HEK293 (cell line): ENCODE results near the gene AFF3.

Source experiments
- CTCF ChIA-PET: fragments of 350-600 bp; formaldehyde crosslinking; extraction: SDS; loops from one replicate; lab custom pipeline; 2021; ENCODE audit warnings: antibody characterized with exemption; lab: Yijun Ruan, JAX
- POLR2A ChIA-PET: fragments of 300-600 bp; formaldehyde crosslinking; extraction: SDS; loops from one replicate; lab custom pipeline; 2020; ENCODE audit warnings: antibody characterized with exemption, inconsistent platforms; lab: Yijun Ruan, JAX
- H3K27ac ChIP-seq: fragments of 200-500 bp; sonication (Bioruptor generic); 2 replicates; pipeline ENCODE4 v1.5.1; 2014; ENCODE audit warnings: low read depth, low read length, control low read depth, inconsistent platforms; ENCODE audit errors: extremely low read depth
- H3K36me3 ChIP-seq, 2 experiments: fragments of 200-500 bp in 1 of 2; sonication (Bioruptor generic) in 1 of 2; 1 replicate in 1 of 2; 2 replicates in 1 of 2; pipeline ENCODE4 v1.5.1; 2014 to 2017; ENCODE audit warnings: inconsistent platforms in 2 of 2, low read length in 2 of 2; ENCODE audit not compliant: control insufficient read depth in 2 of 2, insufficient read depth in 1 of 2
- H3K4me1 ChIP-seq: fragments of 200-500 bp; sonication (Bioruptor generic); 2 replicates; pipeline ENCODE4 v1.5.1; 2014; ENCODE audit warnings: mild to moderate bottlenecking, low read length, inconsistent platforms; ENCODE audit not compliant: control insufficient read depth, insufficient read depth
- H3K4me3 ChIP-seq: 2 replicates; pipeline ENCODE4 v1.5.1; 2011; ENCODE audit warnings: low read depth, mild to moderate bottlenecking, control low read depth, low read length, moderate library complexity
- H3K9me3 ChIP-seq: fragments of 200-500 bp; sonication (Bioruptor generic); 2 replicates; pipeline ENCODE4 v1.5.1; 2014; ENCODE audit warnings: low read depth, low read length, inconsistent platforms; ENCODE audit not compliant: control insufficient read depth, insufficient read depth
- KLF8 ChIP-seq: fragments of 450-650 bp; formaldehyde crosslinking; IDR thresholded peaks from 2 replicates; pipeline ENCODE4 v1.5.1; 2016; ENCODE audit warnings: missing biosample characterization, missing genetic modification characterization
- PBX3 ChIP-seq: sonication (generic); formaldehyde crosslinking; IDR thresholded peaks from 2 replicates; pipeline ENCODE4 v1.8.1; 2022; ENCODE audit warnings: mild to moderate bottlenecking, moderate library complexity, missing genetic modification reagents
- SP2 ChIP-seq: fragments of 450-650 bp; formaldehyde crosslinking; IDR thresholded peaks from 2 replicates; pipeline ENCODE4 v1.5.1; 2016; ENCODE audit warnings: missing biosample characterization, missing genetic modification characterization
- ZBTB48 ChIP-seq: fragments of 450-650 bp; formaldehyde crosslinking; IDR thresholded peaks from 2 replicates; pipeline ENCODE4 v1.5.1; 2016; ENCODE audit warnings: missing biosample characterization, missing genetic modification characterization
- ZBTB6 ChIP-seq: fragments of 450-650 bp; formaldehyde crosslinking; IDR thresholded peaks from 2 replicates; pipeline ENCODE4 v1.5.1; 2017; ENCODE audit warnings: missing biosample characterization, missing genetic modification characterization
- ZNF19 ChIP-seq: fragments of 450-650 bp; formaldehyde crosslinking; IDR thresholded peaks from 2 replicates; pipeline ENCODE4; 2016; ENCODE audit warnings: missing biosample characterization, missing genetic modification characterization, low read depth
- ZNF280D ChIP-seq: fragments of 450-650 bp; formaldehyde crosslinking; IDR thresholded peaks from 2 replicates; pipeline ENCODE4 v1.5.1; 2016; ENCODE audit warnings: missing biosample characterization, missing genetic modification characterization
- ZNF362 ChIP-seq: fragments of 450-650 bp; formaldehyde crosslinking; IDR thresholded peaks from 2 replicates; pipeline ENCODE4 v1.5.1; 2016; ENCODE audit warnings: missing biosample characterization, missing genetic modification characterization
- ZNF488 ChIP-seq: fragments of 450-650 bp; formaldehyde crosslinking; IDR thresholded peaks from 2 replicates; pipeline ENCODE4 v1.5.1; 2016; ENCODE audit warnings: missing biosample characterization, missing genetic modification characterization
- ZNF600 ChIP-seq: fragments of 450-650 bp; formaldehyde crosslinking; IDR thresholded peaks from 2 replicates; pipeline ENCODE4 v1.5.1; 2016; ENCODE audit warnings: missing biosample characterization, missing genetic modification characterization
- ZNF658 ChIP-seq: fragments of 450-650 bp; formaldehyde crosslinking; IDR thresholded peaks from 2 replicates; pipeline ENCODE4; 2016; ENCODE audit warnings: missing biosample characterization, missing genetic modification characterization
- ZNF785 ChIP-seq: fragments of 450-650 bp; formaldehyde crosslinking; IDR thresholded peaks from 2 replicates; pipeline ENCODE4 v1.5.1; 2016; ENCODE audit warnings: missing biosample characterization, missing genetic modification characterization

The AFF3 gene

GRCh38 chr2:99619151-99619550 is 523.2 kb downstream of the AFF3 start:
- POLR2A ChIA-PET, result interaction anchor here (0.6 kb wide), 1 partner anchor 111 kb away, joined by 4 read pairs; no protein-coding TSS in a partner anchor
- Histone ChIP-seq H3K4me3 (no peak overlapping the region), H3K4me1 (no peaks in the 10 kb centered on the region), H3K27ac (no peak overlapping the region), H3K9me3 (no peaks in the 10 kb centered on the region), H3K36me3 (no peaks in the 10 kb centered on the region)
- TF ChIP-seq ZNF785 (tag by site-specific recombination), result no peak
- CTCF ChIA-PET, result no interaction called here

GRCh38 chr2:99618579-99619097 is 523.8 kb downstream of the AFF3 start:
- no peak for TF ChIP-seq ZNF658 (tag by site-specific recombination)
- no peak for TF ChIP-seq ZNF362 (tag by site-specific recombination)
- TF ChIP-seq ZNF488 (tag by site-specific recombination), result no peak
- TF ChIP-seq ZNF280D, result no peak
- TF ChIP-seq ZBTB6 (tag by site-specific recombination), result no peak
- no peak for TF ChIP-seq ZNF19 (tag by site-specific recombination)
- no peak for TF ChIP-seq ZBTB48 (tag by site-specific recombination)
- TF ChIP-seq, all 188 proteins: peak for 0
- no peaks in the 10 kb centered on the region for H3K36me3 ChIP-seq
- ChIA-PET POLR2A (no interaction called here), CTCF (no interaction called here)
- no peak overlapping the region for H3K27ac ChIP-seq
- no peaks in the 10 kb centered on the region for H3K9me3 ChIP-seq
- no peaks in the 10 kb centered on the region for H3K4me1 ChIP-seq
- no peak overlapping the region for H3K4me3 ChIP-seq

GRCh38 chr2:99617811-99618210 is 524.6 kb downstream of the AFF3 start:
- H3K36me3 ChIP-seq, result no peaks in the 10 kb centered on the region
- H3K4me3 ChIP-seq, result no peak overlapping the region
- ChIA-PET CTCF (no interaction called here), POLR2A (no interaction called here)
- TF ChIP-seq SP2 (tag by site-specific recombination), result no peak
- TF ChIP-seq KLF8 (tag by site-specific recombination), result no peak
- no peak for TF ChIP-seq PBX3 (CRISPR knock-in tag)
- no peak for TF ChIP-seq ZNF600
- H3K9me3 ChIP-seq, result no peaks in the 10 kb centered on the region
- H3K27ac ChIP-seq, result no peak overlapping the region
- no peaks in the 10 kb centered on the region for H3K4me1 ChIP-seq
